ENCODE data around the gene MED8. TPM values are rescaled to one million over a fixed set of nuclear protein-coding genes. Genes with fewer than 3 reads are reported as not detected.
A peak's percentile ranks its signal among the peaks of the same experiment; 100 is the strongest.

Gene MED8
- total RNA-seq, 1 experiment from 2014 or later, result 31.1 TPM

DNA sequence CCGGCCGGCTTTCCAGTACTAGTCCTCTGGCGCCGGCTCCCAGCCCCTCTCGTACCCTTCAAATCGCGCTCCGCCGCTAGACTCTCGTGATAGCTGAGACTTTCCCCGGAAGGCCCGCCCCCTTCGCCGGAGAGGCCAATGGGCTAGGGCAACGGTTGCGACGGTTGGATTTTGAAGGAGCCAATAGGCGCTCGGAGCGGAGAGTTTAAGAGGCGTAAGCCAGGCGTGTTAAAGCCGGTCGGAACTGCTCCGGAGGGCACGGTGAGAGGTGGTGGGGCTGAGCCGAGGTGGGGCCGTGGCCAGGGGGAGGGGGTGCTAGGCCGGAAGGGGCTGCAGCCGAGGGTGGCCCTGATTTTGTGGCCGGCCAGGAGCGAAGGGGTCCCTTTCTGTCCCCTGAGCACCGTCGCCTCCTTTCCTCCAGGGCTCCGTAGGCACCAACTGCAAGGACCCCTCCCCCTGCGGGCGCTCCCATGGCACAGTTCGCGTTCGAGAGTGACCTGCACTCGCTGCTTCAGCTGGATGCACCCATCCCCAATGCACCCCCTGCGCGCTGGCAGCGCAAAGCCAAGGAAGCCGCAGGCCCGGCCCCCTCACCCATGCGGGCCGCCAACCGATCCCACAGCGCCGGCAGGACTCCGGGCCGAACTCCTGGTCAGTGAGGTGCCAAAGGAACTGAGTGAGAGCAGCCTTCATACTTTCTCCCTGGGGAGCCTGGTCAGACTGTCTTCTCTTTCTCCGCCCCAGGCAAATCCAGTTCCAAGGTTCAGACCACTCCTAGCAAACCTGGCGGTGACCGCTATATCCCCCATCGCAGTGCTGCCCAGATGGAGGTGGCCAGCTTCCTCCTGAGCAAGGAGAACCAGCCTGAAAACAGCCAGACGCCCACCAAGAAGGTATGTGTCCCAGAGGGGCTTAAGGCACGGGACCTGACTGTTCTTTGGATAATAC, 30.6 kb downstream of the MED8 start, which contains the start of gene CDC20:
Gene CDC20, plus strand, starts transcription at position 236 of the 948 bp plus-strand sequence. Its CDS starts 235 bp downstream, at position 471.
- TSS peak; percentile 69 for BruUV-seq (replicated peaks)

GRCh38 chr1:43358121-43358745, 31.4 kb downstream of the MED8 start:
- H3K27me3 Mint-ChIP-seq (ENCODE audit: unreplicated experiment), result no peaks in the 10 kb centered on the region
- H3K9me3 Mint-ChIP-seq (ENCODE audit: low read depth, unreplicated experiment), result no peaks in the 10 kb centered on the region
- peak; percentile 42 for DNase-seq
- intact Hi-C loops (cut with micrococcal nuclease; ENCODE audit: unreplicated experiment), result loop anchor here (5.0 kb wide), 1 partner anchor 121 kb away; no protein-coding TSS in a partner anchor
- peaks cover 28% of the 10 kb centered on the region for H3K4me1 Mint-ChIP-seq (ENCODE audit: low read depth, unreplicated experiment)
- CTCF ChIA-PET, result interaction anchor here (0.6 to 1.9 kb wide), 10 partner anchors 10 to 913 kb away, joined by 3 to 14 read pairs (median 7); partner anchors contain the start of genes C1orf210 and ELOVL1
- peak overlapping the region; percentile 84 for H3K27ac Mint-ChIP-seq (ENCODE audit: unreplicated experiment)
- TF ChIP-seq, protein P1, sequence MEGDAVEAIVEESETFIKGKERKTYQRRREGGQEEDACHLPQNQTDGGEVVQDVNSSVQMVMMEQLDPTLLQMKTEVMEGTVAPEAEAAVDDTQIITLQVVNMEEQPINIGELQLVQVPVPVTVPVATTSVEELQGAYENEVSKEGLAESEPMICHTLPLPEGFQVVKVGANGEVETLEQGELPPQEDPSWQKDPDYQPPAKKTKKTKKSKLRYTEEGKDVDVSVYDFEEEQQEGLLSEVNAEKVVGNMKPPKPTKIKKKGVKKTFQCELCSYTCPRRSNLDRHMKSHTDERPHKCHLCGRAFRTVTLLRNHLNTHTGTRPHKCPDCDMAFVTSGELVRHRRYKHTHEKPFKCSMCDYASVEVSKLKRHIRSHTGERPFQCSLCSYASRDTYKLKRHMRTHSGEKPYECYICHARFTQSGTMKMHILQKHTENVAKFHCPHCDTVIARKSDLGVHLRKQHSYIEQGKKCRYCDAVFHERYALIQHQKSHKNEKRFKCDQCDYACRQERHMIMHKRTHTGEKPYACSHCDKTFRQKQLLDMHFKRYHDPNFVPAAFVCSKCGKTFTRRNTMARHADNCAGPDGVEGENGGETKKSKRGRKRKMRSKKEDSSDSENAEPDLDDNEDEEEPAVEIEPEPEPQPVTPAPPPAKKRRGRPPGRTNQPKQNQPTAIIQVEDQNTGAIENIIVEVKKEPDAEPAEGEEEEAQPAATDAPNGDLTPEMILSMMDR (IDR thresholded peaks at IDR 0.05; ENCODE audit: unreplicated experiment), result peak; percentile 56
- peak overlapping the region; percentile 81 for H3K4me3 Mint-ChIP-seq (ENCODE audit: low read depth, unreplicated experiment)
- H3K36me3 Mint-ChIP-seq (ENCODE audit: insufficient read depth, unreplicated experiment), result peaks cover 53% of the 10 kb centered on the region
- TSS peak; percentile 67 for BruUV-seq (replicated peaks)

More for the DNA sequence above, 30.6 kb downstream of the MED8 start, which contains the start of gene CDC20:
- peaks cover 58% of the 10 kb centered on the region for H3K36me3 Mint-ChIP-seq (ENCODE audit: insufficient read depth, unreplicated experiment)
- peak within 1 kb of the TSS; percentile 88 for H3K27ac Mint-ChIP-seq (ENCODE audit: unreplicated experiment)
- no peaks in the 10 kb centered on the region for H3K27me3 Mint-ChIP-seq (ENCODE audit: unreplicated experiment)
- intact Hi-C loops (cut with micrococcal nuclease; ENCODE audit: unreplicated experiment), result loop anchor here (5.0 kb wide), 1 partner anchor 122 kb away; no protein-coding TSS in a partner anchor
- TF ChIP-seq, protein P1 (IDR thresholded peaks at IDR 0.05; ENCODE audit: unreplicated experiment), result no peak
- H3K4me1 Mint-ChIP-seq (ENCODE audit: low read depth, unreplicated experiment), result peaks cover 33% of the 10 kb centered on the region
- H3K4me3 Mint-ChIP-seq (ENCODE audit: low read depth, unreplicated experiment), result peak within 1 kb of the TSS; percentile 81
- peak; percentile 98 for DNase-seq
- CTCF ChIA-PET, result interaction anchor here (0.6 to 1.9 kb wide), 11 partner anchors 9 to 913 kb away, joined by 3 to 14 read pairs (median 6); partner anchors contain the start of genes C1orf210 and ELOVL1
- H3K9me3 Mint-ChIP-seq (ENCODE audit: low read depth, unreplicated experiment), result no peaks in the 10 kb centered on the region

GRCh38 chr1:43357251-43357650, 32.3 kb downstream of the MED8 start:
- intact Hi-C loops (cut with micrococcal nuclease; ENCODE audit: unreplicated experiment), result loop anchor here (5.0 kb wide), 1 partner anchor 120 kb away; no protein-coding TSS in a partner anchor
- BruUV-seq (replicated peaks), result no TSS peak
- H3K9me3 Mint-ChIP-seq (ENCODE audit: low read depth, unreplicated experiment), result no peaks in the 10 kb centered on the region
- H3K4me3 Mint-ChIP-seq (ENCODE audit: low read depth, unreplicated experiment), result no peak overlapping the region
- peaks cover 28% of the 10 kb centered on the region for H3K4me1 Mint-ChIP-seq (ENCODE audit: low read depth, unreplicated experiment)
- TF ChIP-seq, protein P1 (IDR thresholded peaks at IDR 0.05; ENCODE audit: unreplicated experiment), result no peak
- H3K27ac Mint-ChIP-seq (ENCODE audit: unreplicated experiment), result no peak overlapping the region
- H3K36me3 Mint-ChIP-seq (ENCODE audit: insufficient read depth, unreplicated experiment), result peaks cover 43% of the 10 kb centered on the region
- no peak for DNase-seq
- no peaks in the 10 kb centered on the region for H3K27me3 Mint-ChIP-seq (ENCODE audit: unreplicated experiment)
- CTCF ChIA-PET, result no interaction called here

GRCh38 chr1:43354936-43355335, 34.7 kb downstream of the MED8 start:
- no peak overlapping the region for H3K27ac Mint-ChIP-seq (ENCODE audit: unreplicated experiment)
- H3K27me3 Mint-ChIP-seq (ENCODE audit: unreplicated experiment), result no peaks in the 10 kb centered on the region
- peaks cover 20% of the 10 kb centered on the region for H3K36me3 Mint-ChIP-seq (ENCODE audit: insufficient read depth, unreplicated experiment)
- TF ChIP-seq, protein P1 (IDR thresholded peaks at IDR 0.05; ENCODE audit: unreplicated experiment), result no peak
- peaks cover 10% of the 10 kb centered on the region for H3K4me1 Mint-ChIP-seq (ENCODE audit: low read depth, unreplicated experiment)
- no peak for DNase-seq
- intact Hi-C loops (cut with micrococcal nuclease; ENCODE audit: unreplicated experiment), result loop anchor here (5.0 kb wide), 1 partner anchor 118 kb away; no protein-coding TSS in a partner anchor
- no peaks in the 10 kb centered on the region for H3K9me3 Mint-ChIP-seq (ENCODE audit: low read depth, unreplicated experiment)
- H3K4me3 Mint-ChIP-seq (ENCODE audit: low read depth, unreplicated experiment), result no peak overlapping the region
- CTCF ChIA-PET, result interaction anchor here (0.6 kb wide), 1 partner anchor 112 kb away, joined by 3 read pairs; no protein-coding TSS in a partner anchor
- BruUV-seq (replicated peaks), result no TSS peak
